SU-DHL-6 (cell line): ENCODE measurements around the gene TRAF3IP3.

Experiments
- CTCF ChIP-seq: fragments of 200-600 bp; sonication (generic); IDR thresholded peaks from one replicate; pipeline ENCODE4 v1.5.1; 2017; ENCODE audit warnings: antibody characterized with exemption, mild to moderate bottlenecking, low read length, moderate library complexity; ENCODE audit not compliant: insufficient read depth, poor library complexity, severe bottlenecking
- EZH2phosphoT487 ChIP-seq: fragments of 200-600 bp; sonication (generic), shearing (Covaris generic); conservative IDR thresholded peaks from 2 replicates; pipeline ENCODE4 v1.6.1; 2018; ENCODE audit warnings: mild to moderate bottlenecking, antibody characterized with exemption, low read length, moderate library complexity, mixed read lengths

DNA sequence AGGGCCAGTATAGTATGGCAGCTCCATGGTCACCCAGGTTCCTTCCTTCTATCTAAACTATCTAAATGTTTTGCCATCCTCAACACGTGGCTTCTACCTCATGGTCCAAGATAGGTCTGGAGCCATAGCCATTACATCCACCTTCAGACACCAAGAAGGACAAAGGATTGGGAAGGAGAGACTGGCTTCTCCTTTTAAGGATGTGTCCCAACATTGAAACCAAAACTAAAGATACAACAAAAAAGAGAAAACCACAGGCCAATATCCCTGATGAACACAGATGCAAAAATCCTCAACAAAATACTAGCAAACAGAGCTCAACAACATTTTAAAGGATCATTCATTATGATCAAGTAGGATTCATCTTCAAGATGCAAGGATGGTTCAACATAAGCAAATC is 26.4 kb upstream of the TRAF3IP3 start:
- TF ChIP-seq CTCF, result no peak
- TF ChIP-seq EZH2phosphoT487, result no peak
